Caco-2 (cell line): ENCODE data around the gene AGR2. TPM values are rescaled to one million over a fixed set of nuclear protein-coding genes. Genes with fewer than 3 reads are reported as not detected.

Experiments
- BruUV-seq: library from RNA; stranded (reverse); fragments of 400-500 nt; replicated peaks from 2 replicates; lab custom pipeline; 2021; lab: Mats Ljungman, UMichigan
- CTCF ChIA-PET: fragments of 300-600 bp; sonication (Branson Sonifier 250); formaldehyde crosslinking; loops from one replicate; lab custom pipeline; 2022; ENCODE audit warnings: antibody characterized with exemption; lab: Charles Lee
- POLR2A ChIA-PET: fragments of 300-600 bp; sonication (Branson Sonifier 250); formaldehyde crosslinking; loops from one replicate; lab custom pipeline; 2022; ENCODE audit warnings: antibody characterized with exemption; lab: Charles Lee
- DNase-seq, 2 experiments: peaks; one replicate each; pipeline versions ENCODE4 v3.0.0 to v3.0.0-alpha.2; 2020 to 2022
- H3K27me3 ChIP-seq: replicated peaks from 2 replicates; pipeline ENCODE4 v1.6.0; 2011; ENCODE audit warnings: low read length; ENCODE audit not compliant: control insufficient read depth, insufficient read depth
- H3K36me3 ChIP-seq: 2 replicates; pipeline ENCODE4 v1.5.1; 2011; ENCODE audit warnings: low read length; ENCODE audit not compliant: control insufficient read depth, insufficient read depth
- H3K4me1 ChIP-seq: fragments of 250-450 bp; sonication (Bioruptor Pico); 2 replicates; pipeline ENCODE4 v1.5.1; 2020; ENCODE audit warnings: mild to moderate bottlenecking
- H3K4me3 ChIP-seq: 2 replicates; pipeline ENCODE4 v1.5.1; 2011; ENCODE audit warnings: low read depth, mild to moderate bottlenecking, control low read depth, low read length
- H3K9me3 ChIP-seq: fragments of 250-450 bp; sonication (Bioruptor Pico); 2 replicates; pipeline ENCODE4 v1.5.1; 2020; ENCODE audit warnings: mild to moderate bottlenecking, moderate library complexity
- H3K27ac Mint-ChIP-seq: one replicate; pipeline ENCODE4 v1.8.0; 2022; ENCODE audit warnings: mixed read lengths; ENCODE audit not compliant: unreplicated experiment
- H3K27me3 Mint-ChIP-seq: one replicate; pipeline ENCODE4 v1.8.0; 2022; ENCODE audit warnings: mixed read lengths; ENCODE audit not compliant: insufficient read depth, unreplicated experiment
- H3K36me3 Mint-ChIP-seq: one replicate; pipeline ENCODE4 v1.8.0; 2022; ENCODE audit warnings: mild to moderate bottlenecking, mixed read lengths; ENCODE audit not compliant: insufficient read depth, unreplicated experiment
- H3K4me1 Mint-ChIP-seq: one replicate; pipeline ENCODE4 v1.8.0; 2022; ENCODE audit warnings: low read depth, mixed read lengths; ENCODE audit not compliant: unreplicated experiment
- H3K4me3 Mint-ChIP-seq: one replicate; pipeline ENCODE4 v1.8.0; 2022; ENCODE audit warnings: mild to moderate bottlenecking, moderate library complexity, mixed read lengths; ENCODE audit not compliant: unreplicated experiment
- H3K9me3 Mint-ChIP-seq: one replicate; pipeline ENCODE4 v1.8.0; 2022; ENCODE audit warnings: mixed read lengths; ENCODE audit not compliant: unreplicated experiment
- CTCF ChIP-seq, 2 experiments: fragments of 200-600 bp in 1 of 2; IDR thresholded peaks; 1 replicate in 1 of 2; 2 replicates in 1 of 2; pipeline versions ENCODE4 v1.5.1 to v1.8.0; 2011 to 2022; ENCODE audit warnings: antibody characterized with exemption in 1 of 2, control low read depth in 1 of 2, inconsistent platforms in 1 of 2, low read depth in 1 of 2, low read length in 1 of 2, mild to moderate bottlenecking in 1 of 2, moderate library complexity in 1 of 2; ENCODE audit not compliant: insufficient read depth in 1 of 2, severe bottlenecking in 1 of 2, unreplicated experiment in 1 of 2
- intact Hi-C: fragments of 100-400 bp; cut with micrococcal nuclease; formaldehyde crosslinking; loops from one replicate; pipeline ENCODE4 v1.10.0; 2022; ENCODE audit not compliant: unreplicated experiment
- total RNA-seq: library from RNA; stranded (reverse); gene quantifications from 2 replicates; pipeline ENCODE4 v1.2.3, GENCODE V29; 2022

Gene AGR2
- total RNA-seq, 1 experiment from 2014 or later, result 343 TPM

GRCh38 chr7:16850614-16851466 lies 46.0 kb upstream of the AGR2 start:
- TF ChIP-seq CTCF (IDR thresholded peaks at IDR 0.05; ENCODE audit: insufficient read depth in 1 of 2, low read depth in 1 of 2, low read length in 1 of 2, severe bottlenecking in 1 of 2, unreplicated experiment in 1 of 2), result no peak
- CTCF ChIA-PET, result interaction anchor here (0.6 to 1.6 kb wide), 2 partner anchors 46 to 54 kb away, joined by 3 to 4 read pairs; partner anchors contain the start of gene AGR2
- no peaks in the 10 kb centered on the region for H3K9me3 ChIP-seq
- Mint-ChIP-seq H3K27me3 (no peaks in the 10 kb centered on the region), H3K27ac (peak overlapping the region; percentile 48), H3K4me3 (no peak overlapping the region), H3K4me1 (peaks cover 24% of the 10 kb centered on the region), H3K36me3 (peaks cover 12% of the 10 kb centered on the region), H3K9me3 (peaks cover under 1% of the 10 kb centered on the region)
- intact Hi-C loops, result no loop called here
- H3K27me3 ChIP-seq, result no peaks in the 10 kb centered on the region
- no peak for DNase-seq
- H3K36me3 ChIP-seq, result no peaks in the 10 kb centered on the region
- H3K4me3 ChIP-seq, result no peak overlapping the region
- peaks cover 43% of the 10 kb centered on the region for H3K4me1 ChIP-seq
- BruUV-seq, result no TSS peak
- POLR2A ChIA-PET, result no interaction called here

- intact Hi-C loops, result loop anchor here (5.0 kb wide), 1 partner anchor 33 kb away; the partner anchor contains the start of gene AGR3
- BruUV-seq, result no TSS peak
- Mint-ChIP-seq H3K4me3 (no peak overlapping the region), H3K27me3 (no peaks in the 10 kb centered on the region), H3K9me3 (peaks cover 13% of the 10 kb centered on the region), H3K4me1 (peaks cover 34% of the 10 kb centered on the region), H3K27ac (peak overlapping the region; percentile 86), H3K36me3 (peaks cover 12% of the 10 kb centered on the region)
- no peaks in the 10 kb centered on the region for H3K9me3 ChIP-seq
- H3K4me3 ChIP-seq, result no peak overlapping the region
- H3K4me1 ChIP-seq, result peaks cover 48% of the 10 kb centered on the region
- H3K27me3 ChIP-seq, result no peaks in the 10 kb centered on the region
- TF ChIP-seq CTCF (IDR thresholded peaks at IDR 0.05; ENCODE audit: insufficient read depth in 1 of 2, low read depth in 1 of 2, low read length in 1 of 2, severe bottlenecking in 1 of 2, unreplicated experiment in 1 of 2), result no peak
- no peaks in the 10 kb centered on the region for H3K36me3 ChIP-seq
- ChIA-PET POLR2A (no interaction called here), CTCF (interaction anchor here (1.6 kb wide), 1 partner anchor 45 kb away, joined by 4 read pairs; the partner anchor contains the start of gene AGR2)
- DNase-seq, result no peak
Observed at GRCh38 chr7:16849296-16850148, 44.7 kb upstream of the AGR2 start.

GRCh38 chr7:16847381-16847860 lies 42.6 kb upstream of the AGR2 start:
- ChIA-PET POLR2A (interaction anchor here (0.6 to 0.7 kb wide), 3 partner anchors 25 to 586 kb away, joined by 3 to 4 read pairs (median 3); no protein-coding TSS in a partner anchor), CTCF (interaction anchor here (1.4 to 2.5 kb wide), 2 partner anchors 44 to 46 kb away, joined by 5 to 8 read pairs; no protein-coding TSS in a partner anchor)
- H3K27me3 Mint-ChIP-seq, result no peaks in the 10 kb centered on the region
- H3K4me3 ChIP-seq, result no peak overlapping the region
- peaks cover 22% of the 10 kb centered on the region for H3K9me3 Mint-ChIP-seq
- H3K9me3 ChIP-seq, result no peaks in the 10 kb centered on the region
- peaks cover 39% of the 10 kb centered on the region for H3K4me1 Mint-ChIP-seq
- BruUV-seq, result no TSS peak
- H3K27me3 ChIP-seq, result no peaks in the 10 kb centered on the region
- H3K4me1 ChIP-seq, result peaks cover 48% of the 10 kb centered on the region
- H3K36me3 ChIP-seq, result no peaks in the 10 kb centered on the region
- peaks cover 9% of the 10 kb centered on the region for H3K36me3 Mint-ChIP-seq
- peak overlapping the region; percentile 64 for H3K4me3 Mint-ChIP-seq
- peak overlapping the region; percentile 86 for H3K27ac Mint-ChIP-seq
- TF ChIP-seq CTCF (IDR thresholded peaks at IDR 0.05; ENCODE audit: insufficient read depth in 1 of 2, low read depth in 1 of 2, low read length in 1 of 2, severe bottlenecking in 1 of 2, unreplicated experiment in 1 of 2), result no peak
- intact Hi-C loops, result loop anchor here (1.0 to 5.0 kb wide), 9 partner anchors 25 to 128 kb away; partner anchors contain the start of genes AGR2 and AGR3
- DNase-seq, result peak; percentile 91 to 96
